ENCODE results near the gene ZDHHC6.

DNA sequence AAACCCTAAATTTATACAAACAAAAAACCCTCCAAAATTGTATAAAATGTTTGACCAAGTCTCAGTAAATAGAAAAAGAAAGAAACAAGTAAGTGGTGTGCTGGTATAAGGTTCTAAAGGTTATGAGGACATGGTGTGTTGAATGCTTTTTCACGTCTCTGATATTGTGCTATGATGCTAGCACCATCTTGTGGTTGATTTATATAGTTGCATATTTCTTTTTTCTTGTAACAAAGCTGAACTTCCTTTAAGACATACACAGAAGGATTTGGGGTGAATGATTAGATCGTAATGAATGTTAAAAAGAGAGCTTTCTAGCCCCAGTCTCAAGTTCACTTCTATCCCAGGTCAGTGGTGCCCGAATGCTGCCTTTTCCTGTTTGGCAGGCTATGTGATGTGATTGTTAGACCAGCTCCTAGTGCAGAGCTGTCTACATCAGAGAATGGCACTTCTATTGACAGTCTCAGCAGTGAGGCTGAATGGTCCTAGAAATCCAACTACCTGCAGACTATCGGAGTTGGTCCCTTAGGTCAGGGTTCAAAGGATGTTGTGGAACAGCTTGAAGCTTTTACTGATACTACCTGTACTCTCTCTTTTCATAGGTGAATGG, 25.3 kb upstream of the ZDHHC6 start:
- no peak for TF ChIP-seq EZH2 (optimal IDR thresholded peaks at IDR 0.05; ENCODE audit: low read depth, low read length)
- TF ChIP-seq, protein P1, sequence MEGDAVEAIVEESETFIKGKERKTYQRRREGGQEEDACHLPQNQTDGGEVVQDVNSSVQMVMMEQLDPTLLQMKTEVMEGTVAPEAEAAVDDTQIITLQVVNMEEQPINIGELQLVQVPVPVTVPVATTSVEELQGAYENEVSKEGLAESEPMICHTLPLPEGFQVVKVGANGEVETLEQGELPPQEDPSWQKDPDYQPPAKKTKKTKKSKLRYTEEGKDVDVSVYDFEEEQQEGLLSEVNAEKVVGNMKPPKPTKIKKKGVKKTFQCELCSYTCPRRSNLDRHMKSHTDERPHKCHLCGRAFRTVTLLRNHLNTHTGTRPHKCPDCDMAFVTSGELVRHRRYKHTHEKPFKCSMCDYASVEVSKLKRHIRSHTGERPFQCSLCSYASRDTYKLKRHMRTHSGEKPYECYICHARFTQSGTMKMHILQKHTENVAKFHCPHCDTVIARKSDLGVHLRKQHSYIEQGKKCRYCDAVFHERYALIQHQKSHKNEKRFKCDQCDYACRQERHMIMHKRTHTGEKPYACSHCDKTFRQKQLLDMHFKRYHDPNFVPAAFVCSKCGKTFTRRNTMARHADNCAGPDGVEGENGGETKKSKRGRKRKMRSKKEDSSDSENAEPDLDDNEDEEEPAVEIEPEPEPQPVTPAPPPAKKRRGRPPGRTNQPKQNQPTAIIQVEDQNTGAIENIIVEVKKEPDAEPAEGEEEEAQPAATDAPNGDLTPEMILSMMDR (IDR thresholded peaks at IDR 0.05; ENCODE audit: low read length), result peak; percentile 68
